ENCODE results near the gene CHST8. TPM values are rescaled to one million over a fixed set of nuclear protein-coding genes. Genes with fewer than 3 reads are reported as not detected.

Gene CHST8
- total RNA-seq, 1 donor: not detected

DNA sequence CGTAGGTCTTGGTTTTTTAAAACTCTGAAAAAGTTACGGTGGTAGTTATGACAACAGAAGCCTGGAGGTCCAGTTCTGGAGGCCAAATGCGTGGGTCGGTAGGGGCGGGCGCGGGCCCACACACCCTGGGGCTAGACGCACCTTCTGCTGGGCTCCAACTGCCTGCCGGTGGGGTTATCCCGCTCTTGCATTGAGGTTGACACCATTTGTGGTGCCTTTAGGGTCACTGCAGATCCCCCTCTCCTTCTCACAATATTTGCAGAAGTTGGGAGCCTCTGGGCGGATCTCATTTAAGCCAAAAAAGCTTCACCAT is 81.6 kb downstream of the CHST8 start:
- no peak for DNase-seq (ENCODE audit: low read depth)
- TF ChIP-seq, protein P1, sequence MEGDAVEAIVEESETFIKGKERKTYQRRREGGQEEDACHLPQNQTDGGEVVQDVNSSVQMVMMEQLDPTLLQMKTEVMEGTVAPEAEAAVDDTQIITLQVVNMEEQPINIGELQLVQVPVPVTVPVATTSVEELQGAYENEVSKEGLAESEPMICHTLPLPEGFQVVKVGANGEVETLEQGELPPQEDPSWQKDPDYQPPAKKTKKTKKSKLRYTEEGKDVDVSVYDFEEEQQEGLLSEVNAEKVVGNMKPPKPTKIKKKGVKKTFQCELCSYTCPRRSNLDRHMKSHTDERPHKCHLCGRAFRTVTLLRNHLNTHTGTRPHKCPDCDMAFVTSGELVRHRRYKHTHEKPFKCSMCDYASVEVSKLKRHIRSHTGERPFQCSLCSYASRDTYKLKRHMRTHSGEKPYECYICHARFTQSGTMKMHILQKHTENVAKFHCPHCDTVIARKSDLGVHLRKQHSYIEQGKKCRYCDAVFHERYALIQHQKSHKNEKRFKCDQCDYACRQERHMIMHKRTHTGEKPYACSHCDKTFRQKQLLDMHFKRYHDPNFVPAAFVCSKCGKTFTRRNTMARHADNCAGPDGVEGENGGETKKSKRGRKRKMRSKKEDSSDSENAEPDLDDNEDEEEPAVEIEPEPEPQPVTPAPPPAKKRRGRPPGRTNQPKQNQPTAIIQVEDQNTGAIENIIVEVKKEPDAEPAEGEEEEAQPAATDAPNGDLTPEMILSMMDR (IDR thresholded peaks at IDR 0.05; ENCODE audit: insufficient read depth, low read depth, low read length): no peak
- H3K4me3 ChIP-seq (ENCODE audit: low read depth, low read length): no peak overlapping the region

GRCh38 chr19:33703821-33704220 is 82.1 kb downstream of the CHST8 start:
- TF ChIP-seq, protein P1 (IDR thresholded peaks at IDR 0.05; ENCODE audit: insufficient read depth, low read depth, low read length): no peak
- H3K4me3 ChIP-seq (ENCODE audit: low read depth, low read length): no peak overlapping the region
- DNase-seq (ENCODE audit: low read depth): no peak

DNA sequence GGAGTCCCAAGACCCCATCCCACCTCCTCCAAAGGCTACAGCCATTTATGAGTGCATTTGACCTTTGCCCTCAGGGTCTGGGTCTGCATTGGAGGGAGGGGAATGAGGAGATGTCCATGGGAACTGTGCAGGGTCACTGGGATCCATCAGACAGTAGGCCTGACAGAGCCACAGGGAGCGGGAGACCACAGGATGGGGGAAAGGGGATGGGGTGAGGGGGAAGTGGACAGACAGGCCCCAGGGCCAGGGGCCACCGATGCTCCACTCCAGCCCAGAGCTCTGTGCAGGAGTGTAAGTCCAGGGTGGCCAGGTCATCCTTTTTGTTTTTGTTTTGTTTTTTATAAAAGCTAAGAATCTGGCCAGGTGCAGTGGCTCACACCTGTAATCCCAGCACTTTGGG is 82.5 kb downstream of the CHST8 start:
- TF ChIP-seq, protein P1 (IDR thresholded peaks at IDR 0.05; ENCODE audit: insufficient read depth, low read depth, low read length): no peak
- DNase-seq (ENCODE audit: low read depth): no peak
- no peak overlapping the region for H3K4me3 ChIP-seq (ENCODE audit: low read depth, low read length)

DNA sequence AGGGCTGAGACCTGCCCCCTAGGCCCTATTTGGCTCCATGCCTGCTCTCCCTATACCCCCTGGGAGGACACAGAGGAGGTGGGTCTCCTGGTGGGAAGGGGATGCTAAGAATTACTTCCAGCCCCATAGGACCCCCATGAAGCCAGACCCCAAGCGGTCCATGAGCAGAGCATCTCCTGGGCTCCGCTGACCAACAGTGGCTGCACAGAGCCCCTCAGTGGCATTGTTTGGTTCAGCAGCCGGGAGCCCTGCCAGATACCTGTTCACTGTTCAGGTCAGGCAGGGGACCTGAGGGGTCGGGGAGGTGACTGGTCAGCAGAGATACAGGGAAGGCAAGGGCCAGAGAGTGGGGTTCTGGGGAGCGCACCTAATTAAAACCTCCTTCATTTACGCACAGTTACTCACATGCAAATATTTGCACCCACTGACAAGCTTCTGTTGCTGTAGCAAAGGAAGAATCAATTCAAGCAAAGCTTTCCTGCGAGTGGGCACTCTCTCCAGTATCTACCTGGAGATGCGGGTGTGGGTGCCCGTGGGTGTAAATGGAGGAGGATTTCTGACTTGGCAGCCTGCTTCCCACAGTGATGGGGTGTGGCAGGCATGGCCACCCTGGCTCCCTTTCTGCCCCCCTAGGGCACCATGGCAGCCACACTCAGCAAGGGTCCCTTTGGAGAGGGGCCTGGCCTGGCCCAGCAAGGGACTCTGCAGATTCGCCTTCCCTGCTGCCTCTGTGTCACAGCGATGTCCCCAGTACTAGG is 83.5 kb downstream of the CHST8 start:
- DNase-seq (ENCODE audit: low read depth): no peak
- TF ChIP-seq, protein P1 (IDR thresholded peaks at IDR 0.05; ENCODE audit: insufficient read depth, low read depth, low read length): no peak
- H3K4me3 ChIP-seq (ENCODE audit: low read depth, low read length): no peak overlapping the region

DNA sequence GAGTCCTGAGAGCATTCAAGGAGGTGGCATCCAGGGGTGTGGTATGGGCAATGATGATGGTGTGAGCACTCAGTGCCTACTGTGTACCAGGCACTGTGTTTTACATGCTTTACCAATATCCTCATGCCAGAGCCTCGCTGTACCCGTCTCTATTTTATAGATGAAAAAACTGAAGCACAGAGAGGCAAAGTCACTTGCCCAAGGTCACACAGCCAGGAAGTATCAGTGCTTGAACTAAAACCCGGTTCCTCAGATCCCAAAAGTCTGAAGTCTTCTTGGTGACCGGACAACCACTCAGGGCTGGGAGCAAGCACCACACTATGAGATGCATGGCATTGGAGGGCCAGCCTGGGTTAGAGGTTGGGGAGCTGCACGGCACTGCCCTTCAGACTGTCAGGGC is 84.1 kb downstream of the CHST8 start:
- TF ChIP-seq, protein P1 (IDR thresholded peaks at IDR 0.05; ENCODE audit: insufficient read depth, low read depth, low read length): no peak
- DNase-seq (ENCODE audit: low read depth): no peak
- H3K4me3 ChIP-seq (ENCODE audit: low read depth, low read length): no peak overlapping the region

DNA sequence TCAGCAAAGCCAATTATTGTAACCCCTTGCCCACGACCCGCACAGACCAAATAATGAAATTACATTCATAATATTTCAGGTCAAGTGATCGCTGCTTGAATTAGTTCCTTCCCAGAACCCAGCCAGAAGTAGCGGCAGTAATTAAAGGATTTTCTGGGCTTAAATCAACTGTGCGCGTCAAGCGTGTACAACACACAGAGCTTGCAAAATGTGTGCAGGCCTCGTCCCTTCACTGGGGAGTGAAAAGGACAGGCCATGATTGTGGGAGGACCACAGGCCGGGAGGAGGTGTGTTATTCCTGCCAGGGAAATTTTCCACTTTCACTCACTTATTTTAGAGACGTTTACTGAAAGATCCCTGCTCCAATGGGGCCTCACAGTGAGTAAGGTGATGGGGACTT is 84.9 kb downstream of the CHST8 start:
- no peak overlapping the region for H3K4me3 ChIP-seq (ENCODE audit: low read depth, low read length)
- no peak for DNase-seq (ENCODE audit: low read depth)
- TF ChIP-seq, protein P1 (IDR thresholded peaks at IDR 0.05; ENCODE audit: insufficient read depth, low read depth, low read length): no peak

- TF ChIP-seq, protein P1 (IDR thresholded peaks at IDR 0.05; ENCODE audit: insufficient read depth, low read depth, low read length): no peak
- DNase-seq (ENCODE audit: low read depth): no peak
- H3K4me3 ChIP-seq (ENCODE audit: low read depth, low read length): no peak overlapping the region
These were observed 90.5 kb downstream of the CHST8 start for GRCh38 chr19:33712268-33712667.

All from fibroblast of villous mesenchyme (primary cell).